Keratinocyte (primary cell): ENCODE results near the gene CDYL. TPM values are rescaled to one million over a fixed set of nuclear protein-coding genes. Genes with fewer than 3 reads are reported as not detected.

Experiments
- DNase-seq: peaks from one replicate; pipeline ENCODE4 v3.0.0-alpha.2; 2011; ENCODE audit warnings: low read depth, missing footprints, low spot score
- FAIRE-seq: peaks from 2 replicates; lab custom pipeline; 2011; peaks lifted over from hg19 to GRCh38; lab: Jason Lieb, UNC
- H2AFZ ChIP-seq: 2 replicates; pipeline ENCODE4 v1.6.0; 2012; ENCODE audit warnings: low read length, control low read depth, inconsistent platforms; ENCODE audit not compliant: control insufficient read depth
- H3K27ac ChIP-seq: 2 replicates; pipeline ENCODE4 v1.5.1; 2011; ENCODE audit warnings: low read length; ENCODE audit not compliant: control insufficient read depth, insufficient read depth
- H3K27me3 ChIP-seq: 3 replicates; pipeline ENCODE4 v1.6.0; 2011; ENCODE audit warnings: low read length; ENCODE audit not compliant: control insufficient read depth, insufficient read depth; ENCODE audit errors: extremely low read depth
- H3K36me3 ChIP-seq, 2 experiments: 2 replicates in 1 of 2; 3 replicates in 1 of 2; pipeline ENCODE4 v1.5.1; 2011; ENCODE audit warnings: low read length in 2 of 2, mild to moderate bottlenecking in 1 of 2; ENCODE audit not compliant: control insufficient read depth in 2 of 2, insufficient read depth in 2 of 2; ENCODE audit errors: extremely low read depth in 1 of 2
- H3K4me1 ChIP-seq: 3 replicates; pipeline ENCODE4 v1.5.1; 2011; ENCODE audit warnings: low read length; ENCODE audit not compliant: control insufficient read depth, insufficient read depth; ENCODE audit errors: extremely low read depth
- H3K4me2 ChIP-seq: 3 replicates; pipeline ENCODE4 v1.6.0; 2011; ENCODE audit warnings: low read depth, low read length; ENCODE audit not compliant: control insufficient read depth, insufficient read depth; ENCODE audit errors: extremely low read depth
- H3K4me3 ChIP-seq, 3 experiments: fragments of 200-600 bp in 1 of 3; sonication (generic) in 1 of 3; 2 replicates in 2 of 3; 3 replicates in 1 of 3; pipeline ENCODE4 v1.5.1; 2011 to 2016; ENCODE audit warnings: low read length in 3 of 3, mild to moderate bottlenecking in 3 of 3, control low read depth in 2 of 3, inconsistent platforms in 1 of 3, low read depth in 1 of 3, mixed read lengths in 1 of 3, mixed run types in 1 of 3, moderate library complexity in 1 of 3; ENCODE audit not compliant: control insufficient read depth in 2 of 3, insufficient read depth in 2 of 3; ENCODE audit errors: extremely low read depth in 1 of 3
- H3K79me2 ChIP-seq: 2 replicates; pipeline ENCODE4 v1.6.0; 2012; ENCODE audit warnings: low read length; ENCODE audit not compliant: control insufficient read depth, insufficient read depth
- H3K9ac ChIP-seq: 3 replicates; pipeline ENCODE4 v1.6.0; 2011; ENCODE audit warnings: low read length; ENCODE audit not compliant: control insufficient read depth, insufficient read depth; ENCODE audit errors: extremely low read depth
- H3K9me1 ChIP-seq: 3 replicates; pipeline ENCODE4 v1.6.0; 2011; ENCODE audit warnings: low read length; ENCODE audit not compliant: control insufficient read depth, insufficient read depth; ENCODE audit errors: extremely low read depth
- H3K9me3 ChIP-seq: 2 replicates; pipeline ENCODE4 v1.5.1; 2012; ENCODE audit warnings: low read depth, low read length; ENCODE audit not compliant: control insufficient read depth
- H4K20me1 ChIP-seq: 3 replicates; pipeline ENCODE4 v1.6.0; 2011; ENCODE audit warnings: low read length; ENCODE audit not compliant: control insufficient read depth, insufficient read depth; ENCODE audit errors: extremely low read depth
- CTCF ChIP-seq, 3 experiments: IDR thresholded peaks in 1 of 3; conservative IDR thresholded peaks in 1 of 3; optimal IDR thresholded peaks in 1 of 3; 2 replicates in 2 of 3; 3 replicates in 1 of 3; pipeline versions ENCODE3 to v1.5.1; 2011; ENCODE audit warnings: low read length in 3 of 3, mild to moderate bottlenecking in 3 of 3, moderate library complexity in 2 of 3, control low read depth in 1 of 3, inconsistent platforms in 1 of 3; ENCODE audit not compliant: insufficient read depth in 2 of 3; ENCODE audit errors: extremely low read depth in 1 of 3
- EZH2 ChIP-seq: IDR thresholded peaks from one replicate; pipeline ENCODE4 v1.6.1; 2012; ENCODE audit warnings: inconsistent platforms, mild to moderate bottlenecking, low read length, moderate library complexity
- dilution Hi-C: fragments of 300-500 bp; cut with MboI; formaldehyde crosslinking; loops from one replicate; pipeline ENCODE4 v1.7.0; 2020; ENCODE audit warnings: low sequenced_read_pairs; ENCODE audit not compliant: extremely low pct_ligation_motif_present
- polyA plus RNA-seq, 5 experiments: library from polyadenylated mRNA; depleted of rRNA in 3 of 5; stranded (reverse) in 3 of 5; stranded (forward) in 1 of 5; unstranded in 1 of 5; fragments of >200 nt; gene quantifications; 1 replicate in 1 of 5; 2 replicates in 3 of 5; 3 replicates in 1 of 5; pipeline versions ENCODE4 v1.2.1 to v1.2.3, GENCODE V29; 2011 to 2012; ENCODE audit warnings: missing spikeins in 2 of 5, low read depth in 1 of 5, low replicate concordance in 1 of 5

Gene CDYL
- polyA plus RNA-seq, 1 donor (not counting 4 experiments of a cell fraction or from before 2014, with no cell fraction given): 48.0 TPM

GRCh38 chr6:4747588-4747987 is 28.6 kb upstream of the CDYL start:
- no peaks in the 10 kb centered on the region for H3K27me3 ChIP-seq
- FAIRE-seq: no peak

GRCh38 chr6:4751823-4752464 is 24.3 kb upstream of the CDYL start:
- Histone ChIP-seq H3K9me1 (no peaks in the 10 kb centered on the region), H3K9me3 (no peaks in the 10 kb centered on the region), H3K27ac (no peak overlapping the region), H3K36me3 (no peaks in the 10 kb centered on the region), H3K4me3 (no peak overlapping the region), H3K4me1 (no peaks in the 10 kb centered on the region), H2AFZ (no peak overlapping the region), H3K4me2 (no peak overlapping the region), H3K9ac (no peak overlapping the region), H3K79me2 (no peaks in the 10 kb centered on the region), H4K20me1 (no peaks in the 10 kb centered on the region), H3K27me3 (no peaks in the 10 kb centered on the region)
- no peak for DNase-seq
- dilution Hi-C loops: no loop called here
- FAIRE-seq: no peak
- TF ChIP-seq EZH2 (no peak), CTCF (optimal IDR thresholded peaks at IDR 0.05 in 1 of 3, IDR thresholded peaks at IDR 0.05 in 1 of 3, conservative IDR thresholded peaks at IDR 0.05 in 1 of 3; ENCODE audit: extremely low read depth in 1 of 3, insufficient read depth in 2 of 3, low read length in 3 of 3) (no peak)

More at GRCh38 chr6:4747588-4747987, 28.6 kb upstream of the CDYL start:
- no peak overlapping the region for H3K4me3 ChIP-seq
- H4K20me1 ChIP-seq: no peaks in the 10 kb centered on the region
- H3K79me2 ChIP-seq: no peaks in the 10 kb centered on the region
- H3K9ac ChIP-seq: no peak overlapping the region
- dilution Hi-C loops: no loop called here
- H3K9me1 ChIP-seq: no peaks in the 10 kb centered on the region
- DNase-seq: no peak
- peaks cover 14% of the 10 kb centered on the region for H3K4me1 ChIP-seq
- H3K4me2 ChIP-seq: no peak overlapping the region
- no peaks in the 10 kb centered on the region for H3K9me3 ChIP-seq
- H3K27ac ChIP-seq: no peak overlapping the region
- TF ChIP-seq CTCF (optimal IDR thresholded peaks at IDR 0.05 in 1 of 3, IDR thresholded peaks at IDR 0.05 in 1 of 3, conservative IDR thresholded peaks at IDR 0.05 in 1 of 3; ENCODE audit: extremely low read depth in 1 of 3, insufficient read depth in 2 of 3, low read length in 3 of 3): no peak
- TF ChIP-seq EZH2: no peak
- no peaks in the 10 kb centered on the region for H3K36me3 ChIP-seq
- H2AFZ ChIP-seq: no peak overlapping the region
